ENCODE measurements around the gene ACSF2.

- no peak for TF ChIP-seq EZH2 (IDR thresholded peaks at IDR 0.05; ENCODE audit: low read length, unreplicated experiment)
- TF ChIP-seq, protein P1, sequence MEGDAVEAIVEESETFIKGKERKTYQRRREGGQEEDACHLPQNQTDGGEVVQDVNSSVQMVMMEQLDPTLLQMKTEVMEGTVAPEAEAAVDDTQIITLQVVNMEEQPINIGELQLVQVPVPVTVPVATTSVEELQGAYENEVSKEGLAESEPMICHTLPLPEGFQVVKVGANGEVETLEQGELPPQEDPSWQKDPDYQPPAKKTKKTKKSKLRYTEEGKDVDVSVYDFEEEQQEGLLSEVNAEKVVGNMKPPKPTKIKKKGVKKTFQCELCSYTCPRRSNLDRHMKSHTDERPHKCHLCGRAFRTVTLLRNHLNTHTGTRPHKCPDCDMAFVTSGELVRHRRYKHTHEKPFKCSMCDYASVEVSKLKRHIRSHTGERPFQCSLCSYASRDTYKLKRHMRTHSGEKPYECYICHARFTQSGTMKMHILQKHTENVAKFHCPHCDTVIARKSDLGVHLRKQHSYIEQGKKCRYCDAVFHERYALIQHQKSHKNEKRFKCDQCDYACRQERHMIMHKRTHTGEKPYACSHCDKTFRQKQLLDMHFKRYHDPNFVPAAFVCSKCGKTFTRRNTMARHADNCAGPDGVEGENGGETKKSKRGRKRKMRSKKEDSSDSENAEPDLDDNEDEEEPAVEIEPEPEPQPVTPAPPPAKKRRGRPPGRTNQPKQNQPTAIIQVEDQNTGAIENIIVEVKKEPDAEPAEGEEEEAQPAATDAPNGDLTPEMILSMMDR (conservative IDR thresholded peaks at IDR 0.05; ENCODE audit: low read depth, low read length) = no peak
- TF ChIP-seq EZH2phosphoT487 (IDR thresholded peaks at IDR 0.05; ENCODE audit: borderline replicate concordance, low read length) = no peak
Measured at GRCh38 chr17:50460831-50461526, 35.0 kb downstream of the ACSF2 start.

Data from PC-3 (cell line).